Stimulated activated CD4-positive, alpha-beta T cell treated with anti-CD3 and anti-CD28 coated beads, Interleukin-12 subunit alpha, Interleukin-12 subunit beta, amount 100 ng/mL, for 24 hours (primary cell): ENCODE data around the gene MMS19.
"Not testable (repeated sequence)": the region's sequence is repeated elsewhere in the genome, so short reads cannot be mapped to it uniquely, and the experiment has no call there.

ENCODE experiments used
- DNase-seq, 2 experiments: peaks; one replicate each; pipeline ENCODE4 v3.0.0-alpha.2; 2020; ENCODE audit warnings: low read depth in 2 of 2

Gene MMS19

GRCh38 chr10:97529685-97530465, 31.7 kb upstream of the MMS19 start:
- DNase-seq: no peak

- DNase-seq: not testable (repeated sequence)
Observed at GRCh38 chr10:97528876-97529275, 30.7 kb upstream of the MMS19 start.

GRCh38 chr10:97525683-97526110, 27.5 kb upstream of the MMS19 start:
- no peak for DNase-seq

- DNase-seq: no peak
Observed at GRCh38 chr10:97525086-97525485, 26.9 kb upstream of the MMS19 start.

GRCh38 chr10:97522937-97523336, 24.7 kb upstream of the MMS19 start:
- no peak for DNase-seq

- DNase-seq: no peak
Observed at GRCh38 chr10:97522071-97522470, 23.8 kb upstream of the MMS19 start.

GRCh38 chr10:97520978-97521761, 22.9 kb upstream of the MMS19 start:
- no peak for DNase-seq

- DNase-seq: no peak
Observed at GRCh38 chr10:97520520-97520919, 22.3 kb upstream of the MMS19 start.

GRCh38 chr10:97519342-97519741, 21.1 kb upstream of the MMS19 start:
- DNase-seq: no peak

- no peak for DNase-seq
Observed at GRCh38 chr10:97518301-97519043, 20.2 kb upstream of the MMS19 start.

- no peak for DNase-seq
Observed at GRCh38 chr10:97517778-97518300, 19.6 kb upstream of the MMS19 start.

- no peak for DNase-seq
Observed at GRCh38 chr10:97517096-97517750, 19.0 kb upstream of the MMS19 start.

- DNase-seq: no peak
Observed at GRCh38 chr10:97515271-97515978, 17.2 kb upstream of the MMS19 start.

- no peak for DNase-seq
Observed at GRCh38 chr10:97514344-97514743, 16.1 kb upstream of the MMS19 start.

GRCh38 chr10:97512993-97513392, 14.8 kb upstream of the MMS19 start:
- DNase-seq: no peak

- DNase-seq: no peak
Observed at GRCh38 chr10:97511711-97512440, 13.7 kb upstream of the MMS19 start.

GRCh38 chr10:97510686-97511085, 12.5 kb upstream of the MMS19 start:
- DNase-seq: no peak

GRCh38 chr10:97509120-97509680, 11.0 kb upstream of the MMS19 start:
- no peak for DNase-seq

- no peak for DNase-seq
Observed at GRCh38 chr10:97508342-97508741, 10.1 kb upstream of the MMS19 start.
